IMR-90 (cell line): ENCODE measurements around the gene ANTXRL. TPM values are rescaled to one million over a fixed set of nuclear protein-coding genes. Genes with fewer than 3 reads are reported as not detected.

Experiments used
- ATAC-seq: fragments of 200-7000 bp; cut with Tn5 transposase; 2 replicates; pipeline ENCODE4 v1.9.1; 2020; ENCODE audit warnings: low read depth, mild to moderate bottlenecking, moderate library complexity
- BruUV-seq: library from RNA; stranded (reverse); fragments of 400-500 nt; replicated peaks from 2 replicates; lab custom pipeline; 2021; lab: Mats Ljungman, UMichigan
- CTCF ChIA-PET: fragments of 300-600 bp; formaldehyde crosslinking; extraction: SDS; loops from one replicate; lab custom pipeline; 2021; ENCODE audit warnings: antibody characterized with exemption; lab: Yijun Ruan, JAX
- POLR2A ChIA-PET: fragments of 300-600 bp; sonication (Branson Sonifier 250); formaldehyde crosslinking; loops from one replicate; lab custom pipeline; 2022; ENCODE audit warnings: antibody characterized with exemption; ENCODE audit not compliant: unreplicated experiment; lab: Charles Lee
- DNase-seq: peaks from one replicate; pipeline ENCODE4 v3.0.0; 2013
- H2AFZ ChIP-seq: replicated peaks from 2 replicates; pipeline ENCODE3; 2013; ENCODE audit warnings: low read length, mild to moderate bottlenecking; ENCODE audit not compliant: poor library complexity
- H2AK5ac ChIP-seq: 2 replicates; pipeline ENCODE4 v1.6.1; 2013; ENCODE audit warnings: low read depth, low read length, inconsistent platforms
- H2AK9ac ChIP-seq: replicated peaks from 2 replicates; pipeline ENCODE3; 2013; ENCODE audit warnings: mild to moderate bottlenecking, low read depth, low read length, moderate library complexity; ENCODE audit not compliant: poor library complexity
- H2BK120ac ChIP-seq: 2 replicates; pipeline ENCODE4 v1.6.1; 2013; ENCODE audit warnings: low read depth, low read length, inconsistent platforms
- H2BK15ac ChIP-seq: 3 replicates; pipeline ENCODE4 v1.6.1; 2013; ENCODE audit warnings: low read depth, low read length, inconsistent platforms
- H2BK20ac ChIP-seq: 2 replicates; pipeline ENCODE4 v1.6.1; 2013; ENCODE audit warnings: low read depth, mild to moderate bottlenecking, inconsistent platforms, low read length, moderate library complexity
- H2BK5ac ChIP-seq: 2 replicates; pipeline ENCODE4 v1.6.1; 2013; ENCODE audit warnings: mild to moderate bottlenecking, low read depth, low read length, inconsistent platforms; ENCODE audit not compliant: poor library complexity, severe bottlenecking
- H3K14ac ChIP-seq: replicated peaks from 2 replicates; pipeline ENCODE4 v1.6.1; 2013; ENCODE audit warnings: low read depth, low read length, inconsistent platforms
- H3K18ac ChIP-seq: 2 replicates; pipeline ENCODE4 v1.6.1; 2013; ENCODE audit warnings: low read depth, low read length, control low read depth
- H3K23ac ChIP-seq: 2 replicates; pipeline ENCODE4 v1.6.1; 2013; ENCODE audit warnings: low read depth, low read length, inconsistent platforms
- H3K27ac ChIP-seq: 2 replicates; pipeline ENCODE4 v1.5.1; 2013; ENCODE audit warnings: mild to moderate bottlenecking, control low read depth, low read length; ENCODE audit not compliant: insufficient read depth
- H3K27me3 ChIP-seq: 2 replicates; pipeline ENCODE4 v1.6.1; 2013; ENCODE audit warnings: low read length; ENCODE audit not compliant: control insufficient read depth, insufficient read depth
- H3K36me3 ChIP-seq: 2 replicates; pipeline ENCODE4 v1.6.1; 2013; ENCODE audit warnings: low read length, mixed read lengths; ENCODE audit not compliant: control insufficient read depth, insufficient read depth
- H3K4ac ChIP-seq: 2 replicates; pipeline ENCODE4 v1.6.1; 2013; ENCODE audit warnings: low read depth, low read length, inconsistent platforms
- H3K4me1 ChIP-seq: 2 replicates; pipeline ENCODE4 v1.6.1; 2013; ENCODE audit warnings: low read length, mixed read lengths; ENCODE audit not compliant: control insufficient read depth, insufficient read depth
- H3K4me2 ChIP-seq: 2 replicates; pipeline ENCODE4 v1.6.1; 2013; ENCODE audit warnings: low read depth, mild to moderate bottlenecking, control low read depth, low read length, moderate library complexity
- H3K4me3 ChIP-seq: 2 replicates; pipeline ENCODE4 v1.5.1; 2013; ENCODE audit warnings: low read depth, mild to moderate bottlenecking, control low read depth, low read length, moderate library complexity; ENCODE audit not compliant: insufficient read depth
- H3K56ac ChIP-seq: 2 replicates; pipeline ENCODE4 v1.6.1; 2013; ENCODE audit warnings: low read length, inconsistent platforms; ENCODE audit not compliant: insufficient read depth; ENCODE audit errors: extremely low read depth
- H3K79me1 ChIP-seq, 2 experiments: 2 replicates each; pipeline ENCODE4 v1.6.1; 2013; ENCODE audit warnings: low read length in 2 of 2, inconsistent platforms in 1 of 2, low read depth in 1 of 2
- H3K9ac ChIP-seq: 2 replicates; pipeline ENCODE4 v1.6.1; 2013; ENCODE audit warnings: low read depth, low read length, control low read depth
- H3K9me1 ChIP-seq: 2 replicates; pipeline ENCODE4 v1.6.1; 2013; ENCODE audit warnings: low read length, inconsistent platforms; ENCODE audit not compliant: insufficient read depth
- H3K9me3 ChIP-seq: 2 replicates; pipeline ENCODE4 v1.6.1; 2013; ENCODE audit warnings: low read length; ENCODE audit not compliant: control insufficient read depth, insufficient read depth
- H4K20me1 ChIP-seq: 2 replicates; pipeline ENCODE4 v1.6.1; 2013; ENCODE audit warnings: low read length, inconsistent platforms; ENCODE audit not compliant: insufficient read depth
- H4K5ac ChIP-seq: 2 replicates; pipeline ENCODE4 v1.6.1; 2013; ENCODE audit warnings: mild to moderate bottlenecking, low read depth, low read length, control low read depth
- H4K8ac ChIP-seq, 2 experiments: 2 replicates each; pipeline ENCODE4 v1.6.1; 2013; ENCODE audit warnings: low read depth in 2 of 2, low read length in 2 of 2, control low read depth in 1 of 2, inconsistent platforms in 1 of 2
- H4K91ac ChIP-seq: 2 replicates; pipeline ENCODE4 v1.6.1; 2013; ENCODE audit warnings: low read depth, low read length, inconsistent platforms; ENCODE audit not compliant: insufficient read depth
- BHLHE40 ChIP-seq: fragments of 150-350 bp; IDR thresholded peaks from 2 replicates; pipeline ENCODE4 v1.6.1; 2016; ENCODE audit warnings: mild to moderate bottlenecking, low read depth, low read length
- FOS ChIP-seq: fragments of 150-350 bp; IDR thresholded peaks from 2 replicates; pipeline ENCODE4 v1.6.1; 2016; ENCODE audit warnings: low read depth, low read length
- WGBS, 2 experiments: methylation state at CpG; one replicate each; pipeline versions ENCODE4 v1.1.5 to v1.1.7; 2013; ENCODE audit warnings: missing lambda C conversion rate in 2 of 2; ENCODE audit not compliant: insufficient read length in 1 of 2; ENCODE audit errors: extremely low coverage in 2 of 2; 5-methylcytosine and 5-hydroxymethylcytosine counted together
- dilution Hi-C: fragments of 300-500 bp; cut with HindIII; formaldehyde crosslinking; loops from one replicate; pipeline ENCODE4 v1.14.3; 2018; ENCODE audit warnings: low sequenced_read_pairs; ENCODE audit not compliant: unreplicated experiment
- in situ Hi-C: fragments of 300-500 bp; cut with MboI; formaldehyde crosslinking; loops from 3 replicates; pipeline ENCODE4 v1.14.3; 2019; ENCODE audit warnings: low sequenced_read_pairs, inconsistent platforms, mixed read lengths
- intact Hi-C: fragments of 100-400 bp; cut with micrococcal nuclease; formaldehyde crosslinking; loops from 2 replicates; pipeline ENCODE4 v1.10.0; 2022
- polyA plus RNA-seq, 3 experiments: library from polyadenylated mRNA; depleted of rRNA; stranded (reverse); fragments of >200 nt; gene quantifications; 2 replicates each; pipeline ENCODE4 v1.2.3, GENCODE V29; 2012; ENCODE audit warnings: low replicate concordance in 1 of 3
- total RNA-seq: library from RNA; depleted of rRNA; stranded (reverse); fragments of >200 nt; gene quantifications from 2 replicates; pipeline ENCODE4 v1.2.3, GENCODE V29; 2012

ANTXRL gene
- total and polyA plus RNA-seq, 2 of the 4 experiments (the other 2 are of a cell fraction) = not detected

GRCh38 chr10:46317370-46317769 is 30.6 kb downstream of the ANTXRL start:
- Histone ChIP-seq H3K36me3 (no peaks in the 10 kb centered on the region), H3K56ac (no peak overlapping the region; the same call in 1 of the 2 replicates), H2AFZ (no peak overlapping the region), H3K4ac (peak overlapping the region; percentile 73), H3K79me1 (no peaks in the 10 kb centered on the region; a peak in 1 of 4 replicates), H3K18ac (0 out of 2 replicates have a peak overlapping the region, but pooled peaks have one; percentile 37), H3K4me2 (no peak overlapping the region), H3K9me3 (no peaks in the 10 kb centered on the region), H2BK5ac (no peak overlapping the region), H3K23ac (no peak overlapping the region), H3K4me1 (peaks cover 31% of the 10 kb centered on the region), H2AK5ac (peak overlapping the region; percentile 67; the same call in 1 of the 2 replicates), H3K9ac (no peak overlapping the region), H4K8ac (peak overlapping the region; percentile 16 to 44; a peak in 2 of 4 replicates), H3K27ac (no peak overlapping the region), H4K5ac (no peak overlapping the region), H2BK20ac (peak overlapping the region; percentile 76), H2BK120ac (peak overlapping the region; percentile 85), H4K91ac (peak overlapping the region; percentile 60), H3K9me1 (peaks cover 21% of the 10 kb centered on the region), H2AK9ac (no peak overlapping the region), H3K4me3 (no peak overlapping the region), H3K14ac (no peak overlapping the region; the same call in 1 of the 2 replicates), H3K27me3 (no peaks in the 10 kb centered on the region), H2BK15ac (peak overlapping the region; percentile 8; the same call in 2 of the 3 replicates), H4K20me1 (no peaks in the 10 kb centered on the region)
- no CpG with 5 or more reads among the region's 5 CpGs for WGBS, 2 experiments
- no peak for DNase-seq
- intact Hi-C loops (loop anchor here (5.0 kb wide), 1 partner anchor 80 kb away; no protein-coding TSS in a partner anchor), dilution Hi-C loops (no loop called here), in situ Hi-C loops (no loop called here)
- ChIA-PET CTCF (no interaction called here), POLR2A (no interaction called here)
- TF ChIP-seq FOS (no peak), BHLHE40 (no peak)
- no peak for ATAC-seq
- BruUV-seq = no TSS peak
